ENCODE data around the gene MLLT6.

DNA sequence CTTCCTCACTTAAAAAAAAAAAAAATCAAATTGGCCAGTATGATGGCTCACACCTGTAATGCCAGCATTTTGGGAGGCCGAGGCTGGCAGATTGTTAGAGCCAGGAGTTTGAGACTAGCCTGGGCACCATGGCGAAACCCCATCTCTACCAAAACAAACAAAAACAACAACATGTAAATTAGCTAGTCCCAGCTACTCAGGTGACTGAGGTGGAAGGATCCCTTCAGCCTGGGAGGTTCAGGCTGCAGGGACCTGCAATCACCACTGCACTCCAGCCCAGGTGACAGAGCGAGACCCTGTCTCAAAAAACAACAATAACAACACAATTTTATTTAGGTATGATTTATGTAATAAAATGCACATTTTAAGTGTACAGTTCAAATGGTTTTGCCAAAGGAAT, 24.0 kb upstream of the MLLT6 start:
- TF ChIP-seq, protein P1, sequence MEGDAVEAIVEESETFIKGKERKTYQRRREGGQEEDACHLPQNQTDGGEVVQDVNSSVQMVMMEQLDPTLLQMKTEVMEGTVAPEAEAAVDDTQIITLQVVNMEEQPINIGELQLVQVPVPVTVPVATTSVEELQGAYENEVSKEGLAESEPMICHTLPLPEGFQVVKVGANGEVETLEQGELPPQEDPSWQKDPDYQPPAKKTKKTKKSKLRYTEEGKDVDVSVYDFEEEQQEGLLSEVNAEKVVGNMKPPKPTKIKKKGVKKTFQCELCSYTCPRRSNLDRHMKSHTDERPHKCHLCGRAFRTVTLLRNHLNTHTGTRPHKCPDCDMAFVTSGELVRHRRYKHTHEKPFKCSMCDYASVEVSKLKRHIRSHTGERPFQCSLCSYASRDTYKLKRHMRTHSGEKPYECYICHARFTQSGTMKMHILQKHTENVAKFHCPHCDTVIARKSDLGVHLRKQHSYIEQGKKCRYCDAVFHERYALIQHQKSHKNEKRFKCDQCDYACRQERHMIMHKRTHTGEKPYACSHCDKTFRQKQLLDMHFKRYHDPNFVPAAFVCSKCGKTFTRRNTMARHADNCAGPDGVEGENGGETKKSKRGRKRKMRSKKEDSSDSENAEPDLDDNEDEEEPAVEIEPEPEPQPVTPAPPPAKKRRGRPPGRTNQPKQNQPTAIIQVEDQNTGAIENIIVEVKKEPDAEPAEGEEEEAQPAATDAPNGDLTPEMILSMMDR (IDR thresholded peaks at IDR 0.05): no peak
- TF ChIP-seq ZFX (IDR thresholded peaks at IDR 0.05; ENCODE audit: borderline replicate concordance): no peak

Measured in 22Rv1 (cell line).